GM23338 (cell line): ENCODE measurements around the gene CTXND2.

Source experiments
- CREB1 ChIP-seq: fragments of 250-450 bp; sonication (Bioruptor Pico); IDR thresholded peaks from 2 replicates; pipeline ENCODE4 v1.5.0; 2020; ENCODE audit warnings: low read depth, mild to moderate bottlenecking, moderate library complexity
- CTCF ChIP-seq, 2 experiments: fragments of 200-600 bp in 1 of 2; sonication (generic) in 1 of 2; conservative IDR thresholded peaks; 2 replicates each; pipeline versions ENCODE4 v1.5.1 to v1.6.1; 2016 to 2017; ENCODE audit warnings: antibody characterized with exemption in 2 of 2, low read depth in 2 of 2, mild to moderate bottlenecking in 2 of 2, moderate library complexity in 1 of 2
- EZH2 ChIP-seq: fragments of 200-600 bp; sonication (generic); IDR thresholded peaks from one replicate; pipeline ENCODE4 v1.8.0; 2017; ENCODE audit warnings: antibody characterized with exemption, mild to moderate bottlenecking, low read depth; ENCODE audit not compliant: unreplicated experiment
- JUNB ChIP-seq: IDR thresholded peaks from one replicate; pipeline ENCODE4 v1.6.1; 2016; ENCODE audit warnings: antibody characterized with exemption; ENCODE audit not compliant: unreplicated experiment

- no peak for TF ChIP-seq EZH2
- TF ChIP-seq JUNB = no peak
- TF ChIP-seq CTCF (conservative IDR thresholded peaks at IDR 0.05; ENCODE audit: low read depth in 2 of 2) = no peak
- TF ChIP-seq CREB1 (CRISPR knock-in tag) = no peak
Observed at GRCh38 chr1:150890033-150890416, 3.1 kb downstream of the CTXND2 start.
